Keratinocyte (primary cell): ENCODE results near the gene APP. TPM values are rescaled to one million over a fixed set of nuclear protein-coding genes. Genes with fewer than 3 reads are reported as not detected.

Experiments
- DNase-seq: peaks from one replicate; pipeline ENCODE4 v3.0.0-alpha.2; 2011; ENCODE audit warnings: low read depth, missing footprints, low spot score
- FAIRE-seq: peaks from 2 replicates; lab custom pipeline; 2011; peaks lifted over from hg19 to GRCh38; lab: Jason Lieb, UNC
- H2AFZ ChIP-seq: 2 replicates; pipeline ENCODE4 v1.6.0; 2012; ENCODE audit warnings: low read length, control low read depth, inconsistent platforms; ENCODE audit not compliant: control insufficient read depth
- H3K27ac ChIP-seq: 2 replicates; pipeline ENCODE4 v1.5.1; 2011; ENCODE audit warnings: low read length; ENCODE audit not compliant: control insufficient read depth, insufficient read depth
- H3K27me3 ChIP-seq: 3 replicates; pipeline ENCODE4 v1.6.0; 2011; ENCODE audit warnings: low read length; ENCODE audit not compliant: control insufficient read depth, insufficient read depth; ENCODE audit errors: extremely low read depth
- H3K36me3 ChIP-seq, 2 experiments: 2 replicates in 1 of 2; 3 replicates in 1 of 2; pipeline ENCODE4 v1.5.1; 2011; ENCODE audit warnings: low read length in 2 of 2, mild to moderate bottlenecking in 1 of 2; ENCODE audit not compliant: control insufficient read depth in 2 of 2, insufficient read depth in 2 of 2; ENCODE audit errors: extremely low read depth in 1 of 2
- H3K4me1 ChIP-seq: 3 replicates; pipeline ENCODE4 v1.5.1; 2011; ENCODE audit warnings: low read length; ENCODE audit not compliant: control insufficient read depth, insufficient read depth; ENCODE audit errors: extremely low read depth
- H3K4me2 ChIP-seq: 3 replicates; pipeline ENCODE4 v1.6.0; 2011; ENCODE audit warnings: low read depth, low read length; ENCODE audit not compliant: control insufficient read depth, insufficient read depth; ENCODE audit errors: extremely low read depth
- H3K4me3 ChIP-seq, 3 experiments: fragments of 200-600 bp in 1 of 3; sonication (generic) in 1 of 3; 2 replicates in 2 of 3; 3 replicates in 1 of 3; pipeline ENCODE4 v1.5.1; 2011 to 2016; ENCODE audit warnings: low read length in 3 of 3, mild to moderate bottlenecking in 3 of 3, control low read depth in 2 of 3, inconsistent platforms in 1 of 3, low read depth in 1 of 3, mixed read lengths in 1 of 3, mixed run types in 1 of 3, moderate library complexity in 1 of 3; ENCODE audit not compliant: control insufficient read depth in 2 of 3, insufficient read depth in 2 of 3; ENCODE audit errors: extremely low read depth in 1 of 3
- H3K79me2 ChIP-seq: 2 replicates; pipeline ENCODE4 v1.6.0; 2012; ENCODE audit warnings: low read length; ENCODE audit not compliant: control insufficient read depth, insufficient read depth
- H3K9ac ChIP-seq: 3 replicates; pipeline ENCODE4 v1.6.0; 2011; ENCODE audit warnings: low read length; ENCODE audit not compliant: control insufficient read depth, insufficient read depth; ENCODE audit errors: extremely low read depth
- H3K9me1 ChIP-seq: 3 replicates; pipeline ENCODE4 v1.6.0; 2011; ENCODE audit warnings: low read length; ENCODE audit not compliant: control insufficient read depth, insufficient read depth; ENCODE audit errors: extremely low read depth
- H3K9me3 ChIP-seq: 2 replicates; pipeline ENCODE4 v1.5.1; 2012; ENCODE audit warnings: low read depth, low read length; ENCODE audit not compliant: control insufficient read depth
- H4K20me1 ChIP-seq: 3 replicates; pipeline ENCODE4 v1.6.0; 2011; ENCODE audit warnings: low read length; ENCODE audit not compliant: control insufficient read depth, insufficient read depth; ENCODE audit errors: extremely low read depth
- CTCF ChIP-seq, 3 experiments: IDR thresholded peaks in 1 of 3; conservative IDR thresholded peaks in 1 of 3; optimal IDR thresholded peaks in 1 of 3; 2 replicates in 2 of 3; 3 replicates in 1 of 3; pipeline versions ENCODE3 to v1.5.1; 2011; ENCODE audit warnings: low read length in 3 of 3, mild to moderate bottlenecking in 3 of 3, moderate library complexity in 2 of 3, control low read depth in 1 of 3, inconsistent platforms in 1 of 3; ENCODE audit not compliant: insufficient read depth in 2 of 3; ENCODE audit errors: extremely low read depth in 1 of 3
- EZH2 ChIP-seq: IDR thresholded peaks from one replicate; pipeline ENCODE4 v1.6.1; 2012; ENCODE audit warnings: inconsistent platforms, mild to moderate bottlenecking, low read length, moderate library complexity
- dilution Hi-C: fragments of 300-500 bp; cut with MboI; formaldehyde crosslinking; loops from one replicate; pipeline ENCODE4 v1.7.0; 2020; ENCODE audit warnings: low sequenced_read_pairs; ENCODE audit not compliant: extremely low pct_ligation_motif_present
- polyA plus RNA-seq, 5 experiments: library from polyadenylated mRNA; depleted of rRNA in 3 of 5; stranded (reverse) in 3 of 5; stranded (forward) in 1 of 5; unstranded in 1 of 5; fragments of >200 nt; gene quantifications; 1 replicate in 1 of 5; 2 replicates in 3 of 5; 3 replicates in 1 of 5; pipeline versions ENCODE4 v1.2.1 to v1.2.3, GENCODE V29; 2011 to 2012; ENCODE audit warnings: missing spikeins in 2 of 5, low read depth in 1 of 5, low replicate concordance in 1 of 5

The APP gene
- polyA plus RNA-seq, 1 donor (not counting 4 experiments of a cell fraction or from before 2014, with no cell fraction given) = 1,015 TPM

GRCh38 chr21:25870084-25870483 is 300.5 kb downstream of the APP start:
- FAIRE-seq (no peak), DNase-seq (no peak)
- H3K79me2 ChIP-seq = no peaks in the 10 kb centered on the region
- H4K20me1 ChIP-seq = no peaks in the 10 kb centered on the region
- H3K9me1 ChIP-seq = no peaks in the 10 kb centered on the region
- no peak overlapping the region for H3K9ac ChIP-seq
- H2AFZ ChIP-seq = no peak overlapping the region
- H3K27me3 ChIP-seq = no peaks in the 10 kb centered on the region
- no peak overlapping the region for H3K4me3 ChIP-seq
- dilution Hi-C loops = no loop called here
- no peak for TF ChIP-seq EZH2
- TF ChIP-seq CTCF (optimal IDR thresholded peaks at IDR 0.05 in 1 of 3, IDR thresholded peaks at IDR 0.05 in 1 of 3, conservative IDR thresholded peaks at IDR 0.05 in 1 of 3; ENCODE audit: extremely low read depth in 1 of 3, insufficient read depth in 2 of 3, low read length in 3 of 3) = no peak
- no peak overlapping the region for H3K27ac ChIP-seq
- H3K4me2 ChIP-seq = no peak overlapping the region
- H3K36me3 ChIP-seq = peaks cover 0 to 4% of the 10 kb centered on the region in 2 experiments
- H3K9me3 ChIP-seq = no peaks in the 10 kb centered on the region
- H3K4me1 ChIP-seq = no peaks in the 10 kb centered on the region

- H3K9me3 ChIP-seq = no peaks in the 10 kb centered on the region
- no peak overlapping the region for H3K4me3 ChIP-seq
- H3K9ac ChIP-seq = no peak overlapping the region
- H4K20me1 ChIP-seq = no peaks in the 10 kb centered on the region
- no peaks in the 10 kb centered on the region for H3K9me1 ChIP-seq
- DNase-seq = no peak
- no peaks in the 10 kb centered on the region for H3K79me2 ChIP-seq
- no peak overlapping the region for H3K27ac ChIP-seq
- no peaks in the 10 kb centered on the region for H3K36me3 ChIP-seq
- dilution Hi-C loops = no loop called here
- no peaks in the 10 kb centered on the region for H3K27me3 ChIP-seq
- no peak overlapping the region for H2AFZ ChIP-seq
- FAIRE-seq = no peak
- no peaks in the 10 kb centered on the region for H3K4me1 ChIP-seq
- TF ChIP-seq EZH2 = no peak
- no peak for TF ChIP-seq CTCF (optimal IDR thresholded peaks at IDR 0.05 in 1 of 3, IDR thresholded peaks at IDR 0.05 in 1 of 3, conservative IDR thresholded peaks at IDR 0.05 in 1 of 3; ENCODE audit: extremely low read depth in 1 of 3, insufficient read depth in 2 of 3, low read length in 3 of 3)
- H3K4me2 ChIP-seq = no peak overlapping the region
Observed at GRCh38 chr21:25867061-25867460, 303.5 kb downstream of the APP start.
